HG03064 (cell line): ENCODE data around the gene SLC25A21.
A peak's percentile ranks its signal among the peaks of the same experiment; 100 is the strongest.

ENCODE experiments used
- ATAC-seq: cut with Tn5 transposase; IDR thresholded peaks from one replicate; pipeline ENCODE4 v1.9.1; 2021; ENCODE audit warnings: low read depth; ENCODE audit not compliant: unreplicated experiment

SLC25A21 gene

GRCh38 chr14:36949371-36949770, 223.0 kb downstream of the SLC25A21 start:
- no peak for ATAC-seq

- no peak for ATAC-seq
Measured at GRCh38 chr14:36948157-36948859, 224.1 kb downstream of the SLC25A21 start.

GRCh38 chr14:36947362-36947761, 225.0 kb downstream of the SLC25A21 start:
- no peak for ATAC-seq

GRCh38 chr14:36946872-36947271, 225.5 kb downstream of the SLC25A21 start:
- no peak for ATAC-seq

GRCh38 chr14:36944307-36945010, 227.9 kb downstream of the SLC25A21 start:
- ATAC-seq, result no peak

GRCh38 chr14:36942522-36943245, 229.7 kb downstream of the SLC25A21 start:
- no peak for ATAC-seq

GRCh38 chr14:36941783-36942521, 230.5 kb downstream of the SLC25A21 start:
- peak; percentile 88 for ATAC-seq

- ATAC-seq, result no peak
Measured at GRCh38 chr14:36940476-36940875, 231.9 kb downstream of the SLC25A21 start.

GRCh38 chr14:36939265-36939664, 233.1 kb downstream of the SLC25A21 start:
- no peak for ATAC-seq

- ATAC-seq, result no peak
Measured at GRCh38 chr14:36938678-36939077, 233.7 kb downstream of the SLC25A21 start.

- ATAC-seq, result no peak
Measured at GRCh38 chr14:36935976-36936678, 236.3 kb downstream of the SLC25A21 start.

GRCh38 chr14:36934304-36934703, 238.1 kb downstream of the SLC25A21 start:
- no peak for ATAC-seq

GRCh38 chr14:36931791-36932190, 240.6 kb downstream of the SLC25A21 start:
- ATAC-seq, result no peak

GRCh38 chr14:36928432-36928831, 244.0 kb downstream of the SLC25A21 start:
- ATAC-seq, result no peak

GRCh38 chr14:36925094-36925493, 247.3 kb downstream of the SLC25A21 start:
- no peak for ATAC-seq

GRCh38 chr14:36916668-36917067, 255.7 kb downstream of the SLC25A21 start:
- ATAC-seq, result no peak

GRCh38 chr14:36915081-36915480, 257.3 kb downstream of the SLC25A21 start:
- ATAC-seq, result no peak

GRCh38 chr14:36910578-36910977, 261.8 kb downstream of the SLC25A21 start:
- no peak for ATAC-seq

GRCh38 chr14:36905272-36905888, 267.0 kb downstream of the SLC25A21 start:
- ATAC-seq, result no peak

GRCh38 chr14:36901861-36902260, 270.5 kb downstream of the SLC25A21 start:
- ATAC-seq, result no peak
